HG03575 (cell line): ENCODE measurements around the gene CYP27C1.
A peak's percentile ranks its signal among the peaks of the same experiment; 100 is the strongest.
"Not testable (repeated sequence)": the region's sequence is repeated elsewhere in the genome, so short reads cannot be mapped to it uniquely, and the experiment has no call there.

ENCODE experiments used
- ATAC-seq: cut with Tn5 transposase; IDR thresholded peaks from one replicate; pipeline ENCODE4 v1.9.1; 2021; ENCODE audit not compliant: unreplicated experiment, insufficient number of reproducible peaks, low FRiP score; ENCODE audit errors: extremely low read depth

CYP27C1 gene, protein sequence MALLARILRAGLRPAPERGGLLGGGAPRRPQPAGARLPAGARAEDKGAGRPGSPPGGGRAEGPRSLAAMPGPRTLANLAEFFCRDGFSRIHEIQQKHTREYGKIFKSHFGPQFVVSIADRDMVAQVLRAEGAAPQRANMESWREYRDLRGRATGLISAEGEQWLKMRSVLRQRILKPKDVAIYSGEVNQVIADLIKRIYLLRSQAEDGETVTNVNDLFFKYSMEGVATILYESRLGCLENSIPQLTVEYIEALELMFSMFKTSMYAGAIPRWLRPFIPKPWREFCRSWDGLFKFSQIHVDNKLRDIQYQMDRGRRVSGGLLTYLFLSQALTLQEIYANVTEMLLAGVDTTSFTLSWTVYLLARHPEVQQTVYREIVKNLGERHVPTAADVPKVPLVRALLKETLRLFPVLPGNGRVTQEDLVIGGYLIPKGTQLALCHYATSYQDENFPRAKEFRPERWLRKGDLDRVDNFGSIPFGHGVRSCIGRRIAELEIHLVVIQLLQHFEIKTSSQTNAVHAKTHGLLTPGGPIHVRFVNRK

DNA sequence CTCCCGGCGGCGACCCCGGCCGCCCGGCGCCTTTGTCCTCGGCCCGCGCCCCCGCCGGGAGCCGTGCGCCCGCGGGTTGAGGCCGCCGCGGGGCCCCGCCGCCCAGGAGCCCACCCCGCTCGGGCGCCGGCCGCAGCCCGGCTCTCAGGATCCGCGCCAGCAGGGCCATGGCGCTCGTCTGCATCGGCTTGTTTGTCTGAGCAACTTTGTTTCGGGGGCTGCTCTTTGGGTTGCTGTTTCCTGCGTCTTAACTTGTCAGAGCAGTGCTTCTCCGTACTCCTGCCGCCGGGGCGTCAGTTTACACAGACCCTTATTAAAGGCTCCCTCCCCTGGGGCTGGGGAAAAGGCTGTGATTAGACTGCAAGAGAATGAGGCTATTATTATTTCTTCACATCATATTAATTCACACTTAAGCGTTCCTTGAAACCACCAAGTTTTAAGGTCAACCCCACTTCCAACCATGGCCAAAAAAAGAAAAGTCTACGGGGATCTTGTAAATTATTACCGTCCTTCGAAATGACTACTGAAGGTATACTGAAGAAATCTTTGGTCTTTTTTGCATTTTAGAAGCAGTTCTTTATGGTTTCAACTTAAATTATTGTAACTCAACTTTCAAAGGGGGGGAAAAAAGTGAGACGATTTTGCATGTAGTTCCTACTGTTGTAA, at the start of gene CYP27C1:
Gene CYP27C1 (minus strand): TSS at position 198 of the 666 bp plus-strand sequence. CDS start 29 bp downstream, at position 169.
- no peak for ATAC-seq

GRCh38 chr2:127261804-127262406, 41.8 kb upstream of the CYP27C1 start:
- ATAC-seq, result no peak

- ATAC-seq, result no peak
Measured at GRCh38 chr2:127259355-127259754, 39.3 kb upstream of the CYP27C1 start.

DNA sequence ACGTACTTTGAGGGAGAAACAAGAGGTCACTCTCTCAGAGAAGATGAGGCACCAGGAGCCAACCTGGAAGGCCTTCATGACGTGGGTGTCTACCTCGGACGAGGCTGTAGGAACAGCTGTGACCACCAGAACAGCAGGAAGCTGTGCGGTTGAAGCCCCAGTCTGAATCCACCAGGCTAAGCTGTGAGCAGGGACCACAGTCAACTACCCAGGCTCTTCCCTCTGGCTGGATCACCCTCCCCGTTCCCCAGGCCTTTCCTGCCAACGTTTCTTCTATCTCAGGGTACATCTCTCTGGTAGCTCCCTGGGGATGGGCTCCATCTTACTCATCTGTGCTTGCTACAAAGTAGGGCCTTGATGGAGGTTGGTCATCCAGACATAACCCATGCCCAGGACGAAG, 36.8 kb upstream of the CYP27C1 start:
- ATAC-seq, result no peak

DNA sequence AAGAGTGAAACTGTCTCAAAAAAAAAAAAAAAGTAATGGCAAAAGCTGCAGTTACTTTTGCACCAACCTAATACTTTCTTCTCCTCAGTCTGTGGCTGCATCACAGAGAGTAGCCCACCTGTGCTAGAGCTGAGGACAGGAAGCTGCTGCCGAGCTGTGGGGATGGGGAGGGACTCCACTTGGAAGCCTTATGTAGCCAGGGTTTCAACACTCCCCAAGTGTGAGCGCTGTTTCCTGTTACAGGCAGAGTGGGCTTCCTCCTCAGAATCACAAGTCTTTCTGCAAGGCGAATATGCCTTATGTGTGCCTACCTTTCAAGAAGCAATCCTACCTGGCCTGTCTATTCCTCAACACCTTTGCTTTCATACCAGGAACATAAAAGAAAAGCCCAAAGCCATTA, 36.3 kb upstream of the CYP27C1 start:
- no peak for ATAC-seq

DNA sequence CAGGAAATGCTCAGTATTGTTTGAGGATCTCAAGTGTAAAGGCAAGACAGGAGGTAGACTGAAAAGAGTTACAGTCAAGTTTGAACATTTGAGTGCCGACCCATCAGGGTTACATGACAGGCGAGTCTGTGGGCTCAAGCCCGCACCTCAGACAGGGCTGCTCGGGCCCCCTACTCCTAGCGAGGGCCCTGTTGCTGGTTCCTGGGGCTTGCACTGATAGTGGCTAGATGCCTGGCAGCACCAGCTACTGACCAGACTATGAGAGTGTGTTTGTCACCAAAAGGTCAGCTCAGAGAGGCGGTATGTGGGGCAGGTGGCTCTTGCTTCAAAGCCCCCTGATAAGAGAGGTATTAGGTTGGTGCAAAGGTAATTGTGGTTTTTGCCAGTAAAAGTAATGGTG, 35.6 kb upstream of the CYP27C1 start:
- no peak for ATAC-seq

DNA sequence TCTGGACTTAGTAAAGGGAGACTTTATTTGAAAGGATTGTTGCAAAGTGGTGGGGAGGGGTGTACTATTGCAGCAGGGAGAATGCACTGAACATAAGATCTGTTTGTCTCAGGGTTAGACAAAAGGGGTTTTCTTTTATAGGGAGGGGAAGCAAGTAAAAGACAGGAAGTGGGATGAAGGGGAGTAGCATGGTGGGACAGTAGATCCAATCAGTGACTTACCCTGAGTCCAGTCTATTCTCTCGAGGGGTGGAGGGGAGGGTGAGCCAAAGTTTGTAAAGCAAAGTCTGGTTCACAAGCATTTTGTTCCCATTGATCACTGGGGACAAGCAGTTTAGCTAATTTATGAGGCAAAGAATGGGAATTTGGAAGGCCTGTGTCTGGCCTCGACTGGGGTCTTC, 35.0 kb upstream of the CYP27C1 start:
- ATAC-seq, result no peak

- no peak for ATAC-seq
Measured at GRCh38 chr2:127254386-127254981, 34.4 kb upstream of the CYP27C1 start.

GRCh38 chr2:127241184-127241583, 21.1 kb upstream of the CYP27C1 start:
- ATAC-seq, result not testable (repeated sequence)

DNA sequence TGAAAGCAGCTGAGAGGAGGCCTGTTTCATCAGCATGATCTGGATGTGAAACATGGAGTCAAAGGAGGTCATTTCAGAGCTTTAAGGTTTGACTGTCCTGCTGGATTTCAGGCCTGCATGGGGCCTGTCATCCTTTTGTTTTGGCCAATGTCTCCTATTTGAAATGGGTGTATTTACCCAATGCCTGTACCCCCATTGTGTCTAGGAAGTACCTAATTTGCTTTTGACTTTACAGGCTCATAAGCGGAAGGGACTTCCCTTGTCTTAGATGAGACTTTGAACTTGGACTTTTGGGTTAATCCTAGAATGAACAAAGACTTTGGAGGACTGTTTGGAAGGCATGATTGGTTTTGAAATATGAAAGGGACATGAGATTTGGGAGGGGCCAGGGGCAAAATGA, 19.3 kb upstream of the CYP27C1 start:
- ATAC-seq, result no peak

- not testable (repeated sequence) for ATAC-seq
Measured at GRCh38 chr2:127237768-127238167, 17.7 kb upstream of the CYP27C1 start.

GRCh38 chr2:127235082-127235702, 15.1 kb upstream of the CYP27C1 start:
- ATAC-seq, result no peak

GRCh38 chr2:127233710-127234109, 13.6 kb upstream of the CYP27C1 start:
- no peak for ATAC-seq

DNA sequence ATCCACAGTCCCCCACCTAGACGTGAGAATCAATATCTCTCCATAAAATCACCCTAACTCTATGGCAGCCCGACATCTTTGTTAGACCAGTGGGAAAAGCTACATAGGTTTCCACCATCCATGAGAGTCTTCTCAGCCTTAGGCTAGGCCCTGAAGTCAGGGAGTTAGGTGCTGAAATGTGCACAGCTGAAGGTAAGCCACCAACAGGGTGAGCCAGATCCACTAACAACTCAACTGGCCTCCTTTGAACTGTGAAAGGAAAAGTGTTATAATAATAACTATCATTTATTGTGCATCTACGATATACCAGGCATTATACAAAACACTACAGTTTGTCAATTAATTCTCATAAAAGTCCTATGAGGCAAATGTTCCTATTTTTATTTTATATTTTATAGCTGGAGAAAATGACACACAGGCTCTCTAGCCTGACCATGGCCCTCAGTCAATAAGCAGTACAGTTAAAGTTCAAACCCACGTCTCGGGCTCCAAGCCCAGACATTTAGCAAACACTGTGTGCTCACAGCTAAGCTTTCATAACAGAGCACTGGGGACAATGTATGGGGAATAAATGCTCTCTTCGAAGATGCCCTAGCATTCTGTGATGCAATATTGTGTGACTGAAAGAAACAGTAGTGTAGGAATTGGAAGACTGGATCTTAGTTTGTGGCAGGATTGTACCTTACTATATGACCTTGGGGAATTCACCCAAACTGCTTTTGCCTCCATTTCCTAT, 11.2 kb upstream of the CYP27C1 start:
- ATAC-seq, result no peak

DNA sequence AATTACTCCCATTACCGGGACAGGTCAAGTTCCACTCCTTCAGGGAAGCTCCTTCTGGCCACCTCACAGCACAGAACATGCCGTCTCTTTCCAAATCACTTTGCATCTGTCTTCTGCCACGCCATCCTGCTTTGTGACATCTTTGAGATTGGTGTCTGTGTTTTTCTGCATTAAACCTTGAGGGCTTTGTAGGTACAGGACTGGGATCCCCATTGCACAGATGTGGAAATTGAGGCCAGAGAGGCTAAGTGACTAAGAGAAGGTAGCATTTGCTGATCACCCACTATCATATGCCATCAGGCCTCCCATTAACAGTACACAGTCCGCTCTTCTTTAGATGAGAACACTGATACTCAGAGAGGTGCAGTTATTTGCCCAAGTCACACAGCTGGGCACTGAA, 9.5 kb upstream of the CYP27C1 start:
- no peak for ATAC-seq

GRCh38 chr2:127228102-127228501, 8.0 kb upstream of the CYP27C1 start:
- ATAC-seq, result no peak

DNA sequence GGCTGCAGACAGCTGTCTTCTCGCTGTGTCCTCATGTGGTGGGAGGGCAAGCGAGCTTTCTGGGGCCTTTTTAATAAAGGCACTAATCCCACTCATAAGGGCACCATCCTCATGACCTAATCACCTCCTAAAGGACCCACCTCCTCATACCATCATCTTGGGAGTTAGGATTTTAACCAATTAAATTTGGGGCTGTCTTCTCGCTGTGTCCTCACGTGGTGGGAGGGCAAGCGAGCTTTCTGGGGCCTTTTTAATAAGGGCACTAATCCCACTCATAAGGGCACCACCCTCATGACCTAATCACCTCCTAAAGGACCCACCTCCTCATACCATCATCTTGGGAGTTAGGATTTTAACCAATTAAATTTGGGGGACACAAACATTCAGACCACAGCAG, 7.2 kb upstream of the CYP27C1 start:
- ATAC-seq, result not testable (repeated sequence)

- ATAC-seq, result peak; percentile 85
Measured at GRCh38 chr2:127226520-127227263, 6.6 kb upstream of the CYP27C1 start.
